NCI-H510A (cell line): Measurements from ENCODE around the gene PADI6.
A peak's percentile ranks its signal among the peaks of the same experiment; 100 is the strongest.
"Not testable (repeated sequence)": the region's sequence is repeated elsewhere in the genome, so short reads cannot be mapped to it uniquely, and the experiment has no call there.

Source experiments
- DNase-seq: peaks from one replicate; lab custom pipeline; 2025; lab: John Stamatoyannopoulos, UW

PADI6 gene

DNA sequence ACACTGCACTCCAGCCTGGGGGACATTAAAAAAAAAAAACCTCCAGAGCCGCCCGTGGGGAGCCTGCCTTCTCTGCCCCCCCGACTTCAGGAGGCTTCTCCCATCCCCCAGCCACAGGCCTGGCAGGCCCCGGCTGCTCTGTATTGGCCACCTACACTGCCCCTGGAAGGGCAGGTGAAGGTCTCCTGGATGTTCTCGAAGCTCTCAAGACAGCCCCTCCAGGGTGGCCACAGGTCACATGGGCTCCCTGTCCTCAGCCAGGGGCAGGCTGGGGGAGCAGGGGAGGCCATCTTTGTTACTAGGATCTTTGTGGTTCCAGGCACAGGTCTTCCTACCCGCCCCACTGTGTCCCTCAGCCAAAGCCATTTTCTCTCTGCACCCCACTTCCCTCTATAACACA, 32.8 kb downstream of the PADI6 start:
- DNase-seq = no peak

DNA sequence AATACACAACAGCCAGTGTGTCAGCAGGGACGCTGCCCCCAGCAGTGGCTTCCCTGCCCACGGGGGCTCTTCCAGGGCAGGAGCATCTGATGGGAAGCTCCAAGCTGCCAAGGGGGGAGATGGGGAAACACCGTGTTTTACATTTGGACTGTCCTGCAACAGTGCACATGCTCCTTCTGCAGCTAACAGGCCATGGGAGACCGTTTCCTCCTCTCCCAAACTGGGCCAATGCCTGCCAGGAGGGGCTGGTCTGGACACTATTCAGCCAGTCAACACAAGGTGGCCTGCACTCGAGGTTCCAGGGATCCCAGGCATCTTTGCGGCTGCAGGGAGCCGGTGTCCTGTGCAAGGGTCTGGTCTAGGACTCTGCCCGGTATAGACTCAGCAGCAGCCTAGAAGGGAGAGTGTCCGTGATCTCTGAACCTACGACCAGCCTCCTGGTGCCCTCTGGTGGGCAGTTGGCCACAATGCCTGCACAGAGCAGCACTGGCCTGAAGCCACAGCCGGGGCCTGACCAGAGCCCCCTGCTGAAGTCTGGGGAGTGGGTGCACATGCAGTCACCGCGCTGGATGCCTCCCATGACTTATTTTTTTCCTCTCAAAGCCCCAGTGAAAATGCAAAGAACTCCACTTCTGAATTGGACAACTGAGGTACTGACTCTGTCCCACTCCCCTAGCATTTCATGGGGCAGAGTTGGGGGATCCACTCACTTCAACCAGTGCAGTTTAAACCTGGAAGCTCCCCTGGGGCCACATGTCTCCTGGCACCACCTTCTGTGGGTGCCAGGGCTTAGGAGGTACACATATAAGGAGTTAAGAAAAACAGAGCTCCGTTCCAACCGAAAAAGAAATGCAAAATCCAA, 34.1 kb downstream of the PADI6 start:
- peak; percentile 11 for DNase-seq

DNA sequence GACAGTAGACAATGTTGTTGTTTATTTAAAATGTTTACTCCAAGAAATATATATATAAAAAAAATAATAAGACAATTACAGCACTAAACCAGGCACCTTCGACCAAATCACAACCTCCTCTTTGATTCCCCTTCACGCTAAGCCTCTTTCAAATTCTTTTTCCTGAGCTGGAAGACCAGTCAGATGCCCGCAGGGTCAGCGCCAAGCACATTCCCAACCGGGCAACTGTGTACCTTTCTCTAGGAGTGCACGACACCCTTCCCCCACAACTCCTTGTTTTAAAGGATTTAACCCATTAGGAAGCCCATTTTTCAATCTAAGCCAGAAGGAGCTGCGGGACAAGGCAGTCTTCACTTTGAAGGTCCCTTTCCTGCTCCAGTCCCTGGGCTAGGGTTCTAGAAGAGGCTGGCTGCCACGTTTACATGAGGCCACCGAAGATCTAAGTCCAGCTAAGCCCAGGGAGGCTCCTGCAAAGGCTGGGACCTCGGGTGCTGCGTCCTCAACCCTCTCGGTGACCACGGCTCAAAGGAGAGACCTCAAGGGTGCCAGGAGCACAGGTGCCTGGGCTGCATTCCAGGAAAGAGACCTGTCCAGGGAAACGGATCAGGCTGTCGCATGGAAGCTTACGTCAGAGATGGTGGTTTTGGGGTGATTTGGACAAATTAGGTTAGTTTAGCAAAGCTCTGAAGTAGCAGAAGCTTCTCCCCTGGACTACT, 34.9 kb downstream of the PADI6 start:
- not testable (repeated sequence) for DNase-seq

- DNase-seq = not testable (repeated sequence)
Measured at GRCh38 chr1:17407786-17408514, 36.0 kb downstream of the PADI6 start.

DNA sequence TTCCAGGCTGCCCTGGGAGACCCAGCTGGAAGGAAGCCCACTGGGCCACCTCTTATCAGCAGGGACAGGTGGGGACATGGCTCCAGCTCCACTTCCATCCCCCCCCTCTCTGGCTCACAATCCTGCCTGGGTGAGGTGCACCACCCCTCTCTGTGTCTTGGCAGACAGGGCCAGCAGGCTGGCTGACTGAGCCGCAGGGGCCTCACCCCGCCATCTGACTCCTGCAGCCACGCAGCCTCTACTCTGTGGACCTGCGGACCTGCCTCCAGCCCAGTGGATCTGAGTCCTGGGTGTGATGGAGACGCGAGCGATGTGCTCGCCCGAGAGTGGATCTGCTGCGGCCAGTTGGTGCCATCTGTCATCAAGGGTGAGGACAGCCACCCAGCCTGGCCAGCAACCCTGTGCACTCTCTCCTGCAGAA, 37.4 kb downstream of the PADI6 start:
- DNase-seq = no peak

DNA sequence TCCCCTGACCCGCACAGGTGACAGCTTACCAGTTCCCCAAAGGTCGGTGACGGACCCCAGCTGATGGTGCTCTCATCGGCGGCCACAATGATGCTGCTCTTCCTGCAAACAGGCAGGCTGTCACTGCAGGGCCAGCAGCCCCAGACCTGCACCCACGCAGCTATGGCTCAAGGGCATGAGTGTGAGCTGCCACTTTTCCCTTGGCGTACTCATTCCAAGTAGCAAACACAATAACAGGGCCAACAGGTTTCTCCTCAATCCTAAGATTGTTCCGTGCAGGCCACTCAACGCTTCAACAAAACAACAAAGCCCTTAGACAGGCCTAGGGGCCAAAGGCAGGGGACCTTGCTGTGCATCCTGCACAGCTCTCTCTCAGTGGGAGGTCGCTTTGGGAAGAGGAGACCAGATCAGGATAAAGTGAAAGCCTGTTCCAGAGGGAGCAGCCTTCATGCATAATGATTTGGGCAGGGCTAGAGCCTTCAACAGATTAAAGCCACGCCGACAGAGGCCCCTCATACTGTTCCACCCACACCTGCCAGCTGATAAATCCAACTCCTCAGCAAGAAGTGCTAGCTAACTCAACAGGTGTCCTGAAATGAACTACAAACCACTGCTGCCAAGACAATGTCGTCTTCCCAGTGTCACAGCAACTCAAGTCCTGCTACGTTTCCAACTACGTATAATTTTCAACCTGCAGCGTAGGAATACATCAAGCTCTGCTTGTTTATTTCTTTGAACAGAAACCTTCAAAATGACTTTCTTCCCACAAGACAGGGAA, 40.3 kb downstream of the PADI6 start:
- DNase-seq = no peak

- no peak for DNase-seq
Measured at GRCh38 chr1:17414022-17414421, 42.0 kb downstream of the PADI6 start.

GRCh38 chr1:17416389-17416788, 44.4 kb downstream of the PADI6 start:
- no peak for DNase-seq

- peak; percentile 37 for DNase-seq
Measured at GRCh38 chr1:17419626-17420328, 47.8 kb downstream of the PADI6 start.

- no peak for DNase-seq
Measured at GRCh38 chr1:17420391-17420918, 48.5 kb downstream of the PADI6 start.

DNA sequence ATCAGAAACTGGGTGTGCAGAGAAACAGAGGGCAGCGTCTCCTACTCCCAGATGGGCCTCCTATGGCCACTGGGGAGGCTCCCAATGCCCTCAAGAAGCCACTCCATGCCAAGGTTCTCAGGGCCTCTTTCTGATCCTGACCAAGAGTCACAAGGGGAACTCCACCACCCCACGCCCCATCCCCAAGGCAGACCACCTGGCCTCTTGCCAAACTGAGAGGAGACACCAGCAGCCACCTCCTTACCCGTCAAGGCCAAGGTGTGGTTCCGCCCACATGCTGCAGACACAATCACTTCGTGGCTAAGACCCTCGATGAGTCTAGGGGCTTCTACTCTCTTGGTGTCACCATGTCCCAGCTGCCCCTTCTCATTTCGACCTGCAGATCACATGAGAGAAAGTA, 50.5 kb downstream of the PADI6 start:
- no peak for DNase-seq

GRCh38 chr1:17423781-17424245, 51.8 kb downstream of the PADI6 start:
- DNase-seq = no peak

DNA sequence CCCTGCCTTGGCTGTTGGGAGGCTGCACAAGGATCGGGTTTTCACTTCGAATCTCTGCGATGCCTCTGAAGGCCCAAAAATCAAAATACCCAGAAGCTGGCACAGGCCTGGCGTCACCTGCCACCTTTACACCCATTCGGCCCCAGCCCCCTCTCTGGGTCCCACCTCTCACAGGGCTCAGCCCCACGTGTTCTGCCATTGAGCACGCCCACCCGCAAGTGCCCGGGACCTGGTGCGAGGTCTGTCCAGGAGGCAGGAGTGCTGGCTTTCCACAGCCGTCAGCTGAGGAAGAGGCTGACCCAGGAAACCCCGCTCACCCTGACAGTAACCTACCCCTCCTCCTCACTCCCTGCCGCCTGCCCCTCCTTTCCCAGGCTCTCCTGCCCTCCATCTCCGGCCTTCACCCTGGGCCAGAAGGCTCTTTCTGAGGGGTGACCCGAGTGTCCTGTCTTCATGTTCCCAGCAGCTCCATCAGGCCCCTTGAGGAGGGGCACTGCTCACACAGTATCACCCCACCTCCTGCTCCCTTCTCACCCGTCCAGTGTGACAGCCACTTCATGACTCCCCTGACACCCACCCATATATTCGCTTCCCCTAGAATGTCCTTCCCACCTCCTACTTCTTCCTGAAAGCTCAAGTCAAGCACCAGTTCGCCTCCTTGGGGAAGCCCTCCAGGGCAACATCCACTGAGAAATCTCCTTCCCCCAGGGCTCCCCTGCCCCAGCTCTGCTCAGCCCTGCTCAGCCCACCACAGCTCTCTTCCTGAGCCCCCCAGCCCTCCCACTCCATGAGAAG, 54.0 kb downstream of the PADI6 start:
- no peak for DNase-seq

DNA sequence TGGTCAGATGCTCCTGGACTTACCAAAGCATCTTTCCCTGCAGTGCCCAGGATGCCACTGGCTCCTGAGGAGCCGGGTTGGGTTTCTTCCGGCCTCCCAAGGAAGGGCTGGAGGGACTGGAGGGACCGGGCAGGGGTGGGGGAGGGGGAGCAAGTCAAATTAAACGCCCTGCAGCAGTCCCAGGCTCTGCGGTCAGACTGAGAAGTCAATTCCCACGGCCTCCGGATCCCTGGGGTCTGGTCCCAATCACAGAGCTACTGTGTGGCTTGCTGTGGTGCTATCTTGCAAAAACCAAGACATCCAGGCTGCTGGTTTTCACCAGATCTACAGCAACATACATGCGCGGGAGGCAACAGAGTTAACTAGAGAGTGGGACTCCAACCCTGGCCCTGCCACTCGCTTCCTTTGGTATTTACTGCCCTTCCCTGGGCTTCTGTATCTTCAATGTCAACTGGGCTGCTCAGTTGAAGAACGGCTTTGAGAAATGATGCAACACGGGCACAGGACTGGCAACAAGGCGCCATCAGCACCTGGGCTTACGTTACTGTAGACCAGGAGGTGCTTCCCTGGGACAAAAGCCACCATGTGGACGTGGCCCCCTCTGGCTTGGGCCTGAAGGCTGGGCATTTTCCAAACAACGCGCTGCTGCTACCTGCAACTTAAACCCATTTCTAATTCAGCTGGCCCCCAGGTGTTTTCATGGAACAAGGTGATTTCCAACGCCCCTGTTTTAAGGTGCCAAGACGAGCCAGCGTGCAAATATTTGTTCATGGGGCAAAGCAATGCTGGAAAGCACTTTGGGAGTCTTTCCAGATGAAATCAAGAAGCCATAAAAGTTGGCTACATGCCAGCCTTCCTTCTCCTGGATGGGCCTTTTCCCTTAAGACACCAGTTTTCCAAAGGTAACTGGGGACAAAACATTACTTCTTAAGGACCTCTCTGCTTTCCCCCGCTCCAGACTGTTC, 56.0 kb downstream of the PADI6 start:
- DNase-seq = no peak

DNA sequence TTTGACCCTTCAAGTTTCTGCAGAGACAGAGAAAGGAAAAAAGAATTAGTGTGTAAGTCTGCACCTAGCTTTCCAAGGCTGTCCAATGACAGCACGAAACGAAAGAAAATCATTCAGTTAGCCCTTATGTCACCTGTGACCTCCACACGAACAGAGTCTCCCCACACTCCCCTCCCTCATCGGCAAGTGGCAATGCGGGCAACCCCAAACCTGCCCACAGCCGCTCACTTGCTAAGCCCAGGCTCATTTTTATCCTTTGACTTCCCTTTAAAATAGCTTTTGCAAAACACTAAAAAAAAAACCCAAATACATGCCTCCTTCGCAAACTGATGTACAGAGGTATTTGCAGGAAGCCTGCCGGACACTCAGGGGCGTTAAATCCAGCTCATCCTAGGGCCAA, 57.2 kb downstream of the PADI6 start:
- DNase-seq = no peak

DNA sequence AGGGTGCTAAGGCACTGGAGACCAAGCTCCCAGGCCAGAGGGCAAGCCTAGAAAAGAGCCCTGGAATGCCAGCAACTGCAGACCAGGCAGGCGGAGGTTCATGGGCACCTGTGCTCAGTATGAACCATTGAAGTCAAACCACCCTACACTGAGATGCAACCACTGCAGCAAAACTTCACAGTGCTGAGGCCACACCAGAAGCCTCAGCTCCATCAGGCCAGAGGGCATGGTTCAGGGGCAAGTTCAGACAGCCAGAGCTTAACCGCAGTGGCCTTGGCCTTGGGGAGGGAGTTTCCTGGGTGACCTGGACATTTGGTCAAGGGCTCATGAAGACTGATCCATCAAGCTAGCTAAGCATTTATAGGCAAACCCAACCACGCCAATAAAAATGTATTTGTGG, 60.4 kb downstream of the PADI6 start:
- DNase-seq = no peak

DNA sequence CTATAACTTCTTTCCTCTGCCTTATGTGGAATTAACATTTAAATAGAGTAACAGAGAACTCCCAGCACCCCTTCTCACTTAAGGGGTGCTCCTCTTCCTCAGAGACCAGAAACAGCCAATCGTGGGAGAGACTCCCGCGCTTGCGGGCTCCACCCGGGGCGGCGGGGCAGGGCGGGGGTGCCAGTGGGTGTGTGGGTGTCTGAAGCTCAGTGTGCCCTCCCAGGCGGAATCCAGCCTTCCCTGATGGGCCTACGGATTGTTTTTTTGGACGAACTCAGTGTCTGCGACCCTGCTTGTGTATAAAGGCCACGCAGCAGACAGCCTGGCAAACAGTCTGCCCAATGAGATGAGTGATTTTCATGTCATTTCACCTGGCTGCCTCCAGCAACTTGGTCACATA, 61.3 kb downstream of the PADI6 start:
- no peak for DNase-seq

GRCh38 chr1:17434016-17434415, 62.0 kb downstream of the PADI6 start:
- DNase-seq = no peak

- no peak for DNase-seq
Measured at GRCh38 chr1:17434601-17435000, 62.6 kb downstream of the PADI6 start.
